GM18951 (cell line): ENCODE measurements around the gene EFHC2.
"Not testable (repeated sequence)": the region's sequence is repeated elsewhere in the genome, so short reads cannot be mapped to it uniquely, and the experiment has no call there.

ENCODE experiments used
- POLR2A ChIP-seq: IDR thresholded peaks from 4 replicates; pipeline ENCODE4 v1.6.1; 2011; ENCODE audit warnings: mild to moderate bottlenecking; ENCODE audit not compliant: insufficient read length, insufficient read depth; ENCODE audit errors: extremely low read depth
- in situ Hi-C: fragments of 300-500 bp; cut with MboI; formaldehyde crosslinking; loops from one replicate; pipeline ENCODE4 v1.12.0; 2022; ENCODE audit warnings: low sequenced_read_pairs, mixed read lengths, inconsistent platforms; ENCODE audit not compliant: unreplicated experiment

EFHC2 gene

GRCh38 chrX:44239036-44239435 is 104.4 kb downstream of the EFHC2 start:
- in situ Hi-C loops: no loop called here
- TF ChIP-seq POLR2A: no peak

- TF ChIP-seq POLR2A: no peak
- in situ Hi-C loops: no loop called here
These were observed 107.9 kb downstream of the EFHC2 start for GRCh38 chrX:44235534-44235933.

- no peak for TF ChIP-seq POLR2A
- in situ Hi-C loops: no loop called here
These were observed 108.9 kb downstream of the EFHC2 start for GRCh38 chrX:44234541-44234940.

GRCh38 chrX:44234116-44234515 is 109.4 kb downstream of the EFHC2 start:
- TF ChIP-seq POLR2A: no peak
- in situ Hi-C loops: no loop called here

- in situ Hi-C loops: no loop called here
- TF ChIP-seq POLR2A: no peak
These were observed 111.4 kb downstream of the EFHC2 start for GRCh38 chrX:44232081-44232480.

- no peak for TF ChIP-seq POLR2A
- in situ Hi-C loops: no loop called here
These were observed 114.9 kb downstream of the EFHC2 start for GRCh38 chrX:44228621-44229020.

- no peak for TF ChIP-seq POLR2A
- in situ Hi-C loops: no loop called here
These were observed 115.5 kb downstream of the EFHC2 start for GRCh38 chrX:44227991-44228390.

- in situ Hi-C loops: no loop called here
- TF ChIP-seq POLR2A: no peak
These were observed 117.8 kb downstream of the EFHC2 start for GRCh38 chrX:44225667-44226066.

GRCh38 chrX:44224760-44225159 is 118.7 kb downstream of the EFHC2 start:
- TF ChIP-seq POLR2A: no peak
- in situ Hi-C loops: no loop called here

- TF ChIP-seq POLR2A: no peak
- in situ Hi-C loops: no loop called here
These were observed 120.3 kb downstream of the EFHC2 start for GRCh38 chrX:44223150-44223549.

GRCh38 chrX:44218465-44218864 is 125.0 kb downstream of the EFHC2 start:
- TF ChIP-seq POLR2A: no peak
- in situ Hi-C loops: no loop called here

GRCh38 chrX:44216171-44216570 is 127.3 kb downstream of the EFHC2 start:
- in situ Hi-C loops: no loop called here
- no peak for TF ChIP-seq POLR2A

- in situ Hi-C loops: no loop called here
- no peak for TF ChIP-seq POLR2A
These were observed 139.7 kb downstream of the EFHC2 start for GRCh38 chrX:44203791-44204190.

- in situ Hi-C loops: no loop called here
These were observed 140.9 kb downstream of the EFHC2 start for GRCh38 chrX:44202596-44202995.

GRCh38 chrX:44189116-44189515 is 154.4 kb downstream of the EFHC2 start:
- TF ChIP-seq POLR2A: no peak
- in situ Hi-C loops: no loop called here

More at GRCh38 chrX:44202596-44202995, 140.9 kb downstream of the EFHC2 start:
- no peak for TF ChIP-seq POLR2A

GRCh38 chrX:44187915-44188314 is 155.6 kb downstream of the EFHC2 start:
- in situ Hi-C loops: not testable (repeated sequence)

- in situ Hi-C loops: no loop called here
- TF ChIP-seq POLR2A: no peak
These were observed 160.1 kb downstream of the EFHC2 start for GRCh38 chrX:44183329-44183728.
